Breast epithelium (tissue), 3 donors: Measurements from ENCODE around the gene MESP2.

ENCODE experiments used
- CTCF ChIP-seq, 3 donors: fragments of 450-650 bp; IDR thresholded peaks; one replicate each; pipeline ENCODE4 v1.5.1; 2016 to 2017; ENCODE audit warnings: antibody characterized with exemption in 3 of 3, mild to moderate bottlenecking in 3 of 3, moderate library complexity in 3 of 3
- POLR2A ChIP-seq: fragments of 450-650 bp; IDR thresholded peaks from one replicate; pipeline ENCODE4 v1.6.1; 2016; ENCODE audit warnings: antibody characterized with exemption, mild to moderate bottlenecking, moderate library complexity
- POLR2AphosphoS5 ChIP-seq, 3 donors: sonication (generic); formaldehyde crosslinking; IDR thresholded peaks; one replicate each; pipeline ENCODE4 v1.6.1; 2017; ENCODE audit warnings: antibody characterized with exemption in 3 of 3

- no peak for TF ChIP-seq POLR2A
- TF ChIP-seq CTCF (IDR thresholded peaks at IDR 0.05): no peak
- no peak for TF ChIP-seq POLR2AphosphoS5 (IDR thresholded peaks at IDR 0.05)
These were observed 41.7 kb downstream of the MESP2 start for GRCh38 chr15:89817701-89818280.
